Nephron progenitor cell (in vitro differentiated cells): ENCODE measurements around the gene GCN1.
"Not testable (repeated sequence)": the region's sequence is repeated elsewhere in the genome, so short reads cannot be mapped to it uniquely, and the experiment has no call there.

Source experiments
- DNase-seq: peaks from one replicate; pipeline ENCODE4 v3.0.0; 2021
- H3K27ac Mint-ChIP-seq: 2 replicates; pipeline ENCODE4 v1.8.0; 2021; ENCODE audit warnings: mild to moderate bottlenecking, moderate library complexity, mixed read lengths
- H3K27me3 Mint-ChIP-seq: 2 replicates; pipeline ENCODE4 v1.8.0; 2021; ENCODE audit warnings: mild to moderate bottlenecking, low read depth, mixed read lengths; ENCODE audit not compliant: poor library complexity
- H3K36me3 Mint-ChIP-seq: 2 replicates; pipeline ENCODE4 v1.8.0; 2021; ENCODE audit warnings: low read depth, mixed read lengths
- H3K4me1 Mint-ChIP-seq: 2 replicates; pipeline ENCODE4 v1.8.0; 2021; ENCODE audit warnings: mixed read lengths
- H3K4me3 Mint-ChIP-seq: 2 replicates; pipeline ENCODE4 v1.8.0; 2021; ENCODE audit warnings: mild to moderate bottlenecking, moderate library complexity, mixed read lengths
- H3K9me3 Mint-ChIP-seq: 2 replicates; pipeline ENCODE4 v1.8.0; 2021; ENCODE audit warnings: mild to moderate bottlenecking, moderate library complexity, mixed read lengths
- TF ChIP-seq, protein P1 (sequence below): fragments of 200-600 bp; sonication (generic); IDR thresholded peaks from 2 replicates; pipeline ENCODE4 v1.5.0; 2021; ENCODE audit warnings: antibody characterized with exemption

The GCN1 gene

DNA sequence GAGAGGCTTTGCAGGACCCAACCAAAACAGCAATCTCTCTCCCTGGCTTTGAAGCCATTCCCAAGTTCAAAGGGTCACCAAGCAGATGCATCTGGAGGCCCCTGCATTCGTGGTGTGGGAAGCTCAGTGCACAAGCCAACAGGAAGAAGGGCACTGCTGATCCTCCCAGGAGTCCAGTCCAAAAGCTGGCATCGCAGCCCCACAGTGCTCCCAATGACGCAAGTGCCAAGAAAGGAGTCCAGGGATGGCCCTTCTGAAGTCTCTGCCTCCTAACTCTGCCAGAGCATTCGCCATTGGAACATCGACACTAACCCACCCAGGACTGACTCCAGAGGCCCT is 45.9 kb upstream of the GCN1 start:
- Mint-ChIP-seq H3K4me3 (no peak overlapping the region), H3K27me3 (no peaks in the 10 kb centered on the region), H3K27ac (no peak overlapping the region), H3K4me1 (peaks cover 72% of the 10 kb centered on the region), H3K36me3 (peaks cover 5% of the 10 kb centered on the region), H3K9me3 (no peaks in the 10 kb centered on the region)
- TF ChIP-seq, protein P1, sequence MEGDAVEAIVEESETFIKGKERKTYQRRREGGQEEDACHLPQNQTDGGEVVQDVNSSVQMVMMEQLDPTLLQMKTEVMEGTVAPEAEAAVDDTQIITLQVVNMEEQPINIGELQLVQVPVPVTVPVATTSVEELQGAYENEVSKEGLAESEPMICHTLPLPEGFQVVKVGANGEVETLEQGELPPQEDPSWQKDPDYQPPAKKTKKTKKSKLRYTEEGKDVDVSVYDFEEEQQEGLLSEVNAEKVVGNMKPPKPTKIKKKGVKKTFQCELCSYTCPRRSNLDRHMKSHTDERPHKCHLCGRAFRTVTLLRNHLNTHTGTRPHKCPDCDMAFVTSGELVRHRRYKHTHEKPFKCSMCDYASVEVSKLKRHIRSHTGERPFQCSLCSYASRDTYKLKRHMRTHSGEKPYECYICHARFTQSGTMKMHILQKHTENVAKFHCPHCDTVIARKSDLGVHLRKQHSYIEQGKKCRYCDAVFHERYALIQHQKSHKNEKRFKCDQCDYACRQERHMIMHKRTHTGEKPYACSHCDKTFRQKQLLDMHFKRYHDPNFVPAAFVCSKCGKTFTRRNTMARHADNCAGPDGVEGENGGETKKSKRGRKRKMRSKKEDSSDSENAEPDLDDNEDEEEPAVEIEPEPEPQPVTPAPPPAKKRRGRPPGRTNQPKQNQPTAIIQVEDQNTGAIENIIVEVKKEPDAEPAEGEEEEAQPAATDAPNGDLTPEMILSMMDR, result no peak
- DNase-seq, result no peak

DNA sequence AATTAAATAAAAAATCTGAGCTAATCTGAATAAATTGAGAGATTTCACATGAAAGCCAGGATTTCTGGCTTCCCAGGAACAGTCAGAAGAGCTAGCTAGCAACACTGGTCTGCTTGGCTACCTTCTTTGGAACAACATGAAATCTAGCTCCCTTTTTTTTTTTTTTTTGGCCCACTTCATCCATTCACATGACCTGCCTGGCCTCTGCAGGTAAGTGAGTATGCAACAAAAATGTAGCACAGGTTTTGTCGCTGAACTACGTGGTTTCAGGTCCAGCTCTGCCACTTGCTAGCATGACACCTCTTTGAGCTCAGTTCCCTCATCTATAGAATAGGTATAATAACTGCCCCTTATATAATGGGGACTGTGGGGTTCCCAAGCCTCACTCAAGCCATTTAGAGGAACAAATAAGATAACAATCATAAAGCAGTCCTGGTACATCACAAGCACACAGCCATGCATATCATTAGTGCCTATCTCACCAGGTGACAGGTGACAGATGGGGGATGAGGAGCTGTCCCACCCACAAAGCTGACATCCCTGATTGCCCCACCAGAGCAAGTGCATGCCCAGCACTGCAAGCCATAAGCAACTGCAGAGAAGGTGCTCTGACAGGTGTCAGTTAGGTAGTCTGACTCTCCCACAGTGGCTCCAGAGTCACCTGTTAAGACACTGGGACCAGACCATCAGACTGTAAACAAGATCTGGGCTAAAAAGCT is 45.4 kb upstream of the GCN1 start:
- TF ChIP-seq, protein P1, result no peak
- peaks cover 1% of the 10 kb centered on the region for H3K36me3 Mint-ChIP-seq
- H3K4me1 Mint-ChIP-seq, result peaks cover 73% of the 10 kb centered on the region
- no peaks in the 10 kb centered on the region for H3K9me3 Mint-ChIP-seq
- DNase-seq, result no peak
- no peaks in the 10 kb centered on the region for H3K27me3 Mint-ChIP-seq
- no peak overlapping the region for H3K4me3 Mint-ChIP-seq
- no peak overlapping the region for H3K27ac Mint-ChIP-seq

DNA sequence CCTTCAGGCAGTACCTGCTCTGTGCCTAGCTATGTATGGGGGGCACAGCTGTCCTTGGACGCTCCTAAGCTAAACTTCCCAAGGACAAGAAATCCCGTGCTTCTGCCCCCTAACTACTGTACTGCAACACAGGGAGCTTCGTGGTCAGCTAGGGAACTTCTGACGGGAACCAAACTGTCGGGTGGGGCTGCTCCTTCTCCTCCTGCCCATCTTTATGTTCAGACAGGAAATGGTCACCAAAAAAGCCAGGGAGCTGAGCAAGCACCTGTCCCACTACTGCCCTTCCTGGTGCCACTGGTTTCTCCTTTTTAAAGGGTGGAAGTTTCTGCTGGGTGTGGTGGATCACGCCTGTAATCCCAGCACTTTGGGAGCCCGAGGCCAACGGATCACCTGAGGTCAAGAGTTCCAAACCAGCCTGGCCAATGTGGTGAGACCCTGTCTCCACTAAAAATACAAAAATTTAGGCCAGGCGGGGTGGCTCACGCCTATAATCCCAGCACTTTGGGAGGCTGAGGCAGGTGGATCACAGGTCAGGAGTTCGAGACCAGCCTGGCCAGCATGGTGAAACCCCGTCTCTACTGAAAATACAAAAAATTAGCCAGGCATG is 44.4 kb upstream of the GCN1 start:
- no peak overlapping the region for H3K27ac Mint-ChIP-seq
- H3K36me3 Mint-ChIP-seq, result no peaks in the 10 kb centered on the region
- no peak overlapping the region for H3K4me3 Mint-ChIP-seq
- no peaks in the 10 kb centered on the region for H3K27me3 Mint-ChIP-seq
- H3K9me3 Mint-ChIP-seq, result no peaks in the 10 kb centered on the region
- TF ChIP-seq, protein P1, result no peak
- no peak for DNase-seq
- H3K4me1 Mint-ChIP-seq, result peaks cover 77% of the 10 kb centered on the region

DNA sequence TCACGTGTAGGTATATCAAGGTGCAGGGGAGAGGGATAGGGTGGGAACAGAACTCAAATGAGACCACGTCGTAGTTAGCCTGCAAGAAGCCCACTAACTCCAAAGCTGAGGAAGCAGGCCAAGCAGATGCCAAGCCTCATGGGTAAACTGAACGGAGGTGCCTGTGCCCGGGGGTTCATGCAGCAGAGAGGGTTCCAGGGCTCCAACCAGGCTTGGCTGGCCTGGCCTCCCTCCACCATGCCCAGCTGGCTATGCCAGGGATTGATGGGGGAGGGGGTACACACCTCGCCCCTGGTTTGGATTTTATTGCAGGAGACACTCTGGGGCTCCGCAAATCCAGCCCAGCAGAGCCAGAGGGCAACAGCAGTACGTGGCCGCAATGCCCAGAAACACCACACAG is 43.7 kb upstream of the GCN1 start:
- Mint-ChIP-seq H3K9me3 (no peaks in the 10 kb centered on the region), H3K27me3 (no peaks in the 10 kb centered on the region), H3K36me3 (no peaks in the 10 kb centered on the region), H3K4me1 (peaks cover 77% of the 10 kb centered on the region), H3K4me3 (no peak overlapping the region), H3K27ac (no peak overlapping the region)
- no peak for DNase-seq
- TF ChIP-seq, protein P1, result no peak

DNA sequence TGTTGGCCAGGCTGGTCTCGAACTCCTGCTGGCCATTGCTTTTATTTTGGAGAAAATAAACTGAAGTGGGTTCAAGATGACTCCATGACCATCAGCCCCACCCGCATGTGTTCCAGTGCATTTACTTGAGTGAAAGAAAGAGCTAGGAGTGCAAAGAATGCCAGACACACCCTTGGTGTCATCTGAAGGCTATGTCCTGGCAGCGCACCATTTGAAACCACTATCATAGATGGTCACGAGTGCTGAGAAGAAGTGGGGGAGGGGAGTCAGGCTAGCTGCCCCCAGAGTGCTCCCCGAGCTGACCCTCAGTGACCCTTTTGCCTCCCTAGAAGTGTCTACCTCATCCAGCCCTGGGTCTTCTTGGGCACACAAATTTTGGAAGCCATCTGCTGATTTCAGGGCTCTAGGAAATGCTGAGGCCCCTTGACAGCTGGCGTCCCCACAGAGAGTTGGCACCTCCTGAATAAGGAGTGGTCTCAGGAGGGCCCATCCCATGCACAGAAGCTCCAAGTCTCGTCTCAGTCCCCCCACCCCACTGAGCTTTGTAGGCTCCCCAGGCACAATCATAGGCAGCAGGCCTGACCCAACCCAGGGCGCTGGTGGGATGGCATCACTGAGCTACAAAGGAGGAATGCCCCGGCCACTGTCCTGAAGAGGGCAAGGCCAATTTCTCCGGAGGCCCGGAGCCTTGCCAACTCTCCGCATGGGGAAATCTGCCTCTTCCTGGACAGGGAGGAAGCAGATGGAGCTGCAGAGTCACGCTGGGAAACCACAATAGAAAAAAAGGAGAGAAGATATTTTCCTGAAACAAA is 43.1 kb upstream of the GCN1 start:
- no peaks in the 10 kb centered on the region for H3K36me3 Mint-ChIP-seq
- no peak overlapping the region for H3K27ac Mint-ChIP-seq
- no peaks in the 10 kb centered on the region for H3K9me3 Mint-ChIP-seq
- H3K4me1 Mint-ChIP-seq, result peaks cover 77% of the 10 kb centered on the region
- DNase-seq, result no peak
- H3K27me3 Mint-ChIP-seq, result no peaks in the 10 kb centered on the region
- TF ChIP-seq, protein P1, result no peak
- H3K4me3 Mint-ChIP-seq, result no peak overlapping the region

DNA sequence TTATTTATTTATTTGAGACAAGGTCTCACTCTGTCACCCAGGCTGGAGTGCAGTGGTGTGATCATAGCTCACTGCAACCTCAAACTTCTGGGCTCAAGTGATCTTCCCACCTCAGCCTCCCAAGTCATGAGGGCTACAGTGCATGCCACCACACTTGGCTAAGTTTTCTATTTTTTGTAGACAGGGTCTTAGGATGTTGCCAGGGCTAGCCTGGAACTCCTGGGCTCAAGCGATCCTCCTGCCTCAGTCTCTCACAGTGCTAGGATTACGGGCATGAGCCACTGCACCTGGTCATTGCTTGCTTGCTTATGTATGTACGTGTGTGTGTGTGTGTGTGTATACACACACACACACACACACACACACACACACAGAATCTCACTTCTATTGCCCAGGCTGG is 42.3 kb upstream of the GCN1 start:
- H3K27ac Mint-ChIP-seq, H3K36me3 Mint-ChIP-seq, H3K4me3 Mint-ChIP-seq, DNase-seq, H3K9me3 Mint-ChIP-seq, H3K27me3 Mint-ChIP-seq: not testable (repeated sequence)
- peaks cover 77% of the 10 kb centered on the region for H3K4me1 Mint-ChIP-seq
